H1 (cell line): ENCODE data around the gene ZNF609. TPM values are rescaled to one million over a fixed set of nuclear protein-coding genes. Genes with fewer than 3 reads are reported as not detected.

Source experiments
- CTBP2 ChIP-seq: IDR thresholded peaks from 2 replicates; pipeline ENCODE4 v1.7.0; 2011; ENCODE audit warnings: borderline replicate concordance, mild to moderate bottlenecking, moderate library complexity, mixed read lengths, low read length; ENCODE audit not compliant: insufficient read depth, insufficient read length
- CTCF ChIP-seq, 3 experiments: IDR thresholded peaks; 1 replicate in 2 of 3; 2 replicates in 1 of 3; pipeline versions ENCODE4 v1.5.1 to v1.6.1; 2011; ENCODE audit warnings: low read length in 3 of 3, mild to moderate bottlenecking in 3 of 3, inconsistent platforms in 2 of 3, low read depth in 1 of 3, moderate library complexity in 1 of 3; ENCODE audit not compliant: insufficient read depth in 1 of 3; ENCODE audit errors: control extremely low read depth in 1 of 3
- EP300 ChIP-seq, 2 experiments: IDR thresholded peaks; 1 replicate in 1 of 2; 2 replicates in 1 of 2; pipeline ENCODE4 v1.6.1; 2011 to 2012; ENCODE audit warnings: low read depth in 2 of 2, low read length in 2 of 2, mild to moderate bottlenecking in 2 of 2, borderline replicate concordance in 1 of 2, inconsistent platforms in 1 of 2, moderate library complexity in 1 of 2
- GABPA ChIP-seq: IDR thresholded peaks from 2 replicates; pipeline ENCODE4 v1.6.1; 2011; ENCODE audit warnings: mild to moderate bottlenecking, low read length, moderate library complexity, borderline replicate concordance; ENCODE audit not compliant: insufficient read depth
- SAP30 ChIP-seq: fragments of 300-600 bp; sonication (generic); IDR thresholded peaks from 2 replicates; pipeline ENCODE4 v1.7.1; 2012; ENCODE audit warnings: low read length, moderate library complexity, mild to moderate bottlenecking, inconsistent platforms; ENCODE audit not compliant: insufficient read depth, insufficient replicate concordance
- SUZ12 ChIP-seq: fragments of 200-600 bp; sonication (generic); IDR thresholded peaks from 2 replicates; pipeline ENCODE4 v1.6.1; 2012; ENCODE audit warnings: mild to moderate bottlenecking, inconsistent platforms, low read length, moderate library complexity, mixed read lengths
- polyA plus RNA-seq, 7 experiments: library from polyadenylated mRNA; depleted of rRNA in 3 of 7; stranded (reverse) in 5 of 7; unstranded in 2 of 7; fragments of >200 nt in 5 of 7; fragments of 200-250 nt in 2 of 7; gene quantifications; 1 replicate in 5 of 7; 2 replicates in 1 of 7; 4 replicates in 1 of 7; pipeline versions ENCODE4 v1.2.1 to v1.2.3, GENCODE V29; 2011 to 2013; ENCODE audit warnings: missing spikeins in 2 of 7, mixed read lengths in 2 of 7
- total RNA-seq: library from RNA; stranded (reverse); fragmentation: NEBNext Ultra II Directional; extraction: Animal tissue kit (Norgen Biotek cat#: 25700); gene quantifications from 2 replicates; pipeline ENCODE4 v1.2.1, GENCODE V29; 2021

Gene ZNF609
- total and polyA plus RNA-seq, 2 of the 8 experiments (the other 6 are each of a cell fraction or from before 2014, with no cell fraction given), result 15.5 to 47.8 TPM

- TF ChIP-seq CTBP2 (no peak), GABPA (no peak), SUZ12 (no peak), EP300 (IDR thresholded peaks at IDR 0.05; ENCODE audit: borderline replicate concordance in 1 of 2, low read depth in 2 of 2, low read length in 2 of 2) (no peak), CTCF (IDR thresholded peaks at IDR 0.05; ENCODE audit: control extremely low read depth in 1 of 3, insufficient read depth in 1 of 3, low read depth in 1 of 3, low read length in 3 of 3) (no peak), SAP30 (no peak)
Observed at GRCh38 chr15:64500695-64501395, 40.5 kb downstream of the ZNF609 start (continued).
